Kidney tubule cell (primary cell): ENCODE data around the gene SLC7A11.

Experiments used
- DNase-seq: peaks from one replicate; pipeline ENCODE4 v3.0.0-alpha.2; 2018; ENCODE audit warnings: low spot score

The SLC7A11 gene

DNA sequence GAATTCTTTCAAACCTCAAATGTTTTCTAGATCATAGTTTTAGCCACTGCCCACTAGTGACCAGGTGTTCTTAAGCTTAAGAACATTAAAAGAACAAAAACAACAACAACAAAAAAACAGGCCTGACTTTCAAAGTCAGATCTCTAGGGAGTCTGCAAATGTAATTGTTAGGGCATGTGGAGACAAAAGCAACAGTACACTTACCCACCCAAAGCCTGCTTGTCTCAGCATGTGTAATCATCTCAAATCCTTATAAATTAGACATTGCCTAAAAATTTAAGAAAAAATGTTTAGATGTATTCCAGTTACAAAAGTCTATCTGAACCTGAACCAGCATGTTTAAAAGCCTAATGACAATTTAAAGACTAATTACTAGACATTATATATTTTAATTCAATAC is 79.9 kb downstream of the SLC7A11 start:
- DNase-seq = no peak

DNA sequence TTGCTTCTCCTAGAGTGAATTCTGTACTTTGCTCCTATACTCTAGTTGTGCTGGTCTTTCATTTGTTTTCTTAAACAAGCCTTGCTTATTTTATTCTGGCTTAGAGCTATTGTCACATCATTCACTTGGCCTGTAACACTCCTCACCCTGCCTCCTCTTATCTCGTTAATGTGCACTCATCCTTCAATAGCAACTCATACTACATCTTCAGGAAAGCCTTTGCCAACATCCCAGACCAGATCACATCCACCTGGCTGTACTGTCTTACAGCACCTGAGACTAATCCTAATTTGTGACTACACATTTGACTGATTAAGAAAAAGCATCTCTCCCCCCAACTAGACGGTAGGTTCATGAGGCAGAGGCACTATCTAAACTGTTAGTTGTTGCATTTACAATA is 80.8 kb downstream of the SLC7A11 start:
- DNase-seq = no peak

DNA sequence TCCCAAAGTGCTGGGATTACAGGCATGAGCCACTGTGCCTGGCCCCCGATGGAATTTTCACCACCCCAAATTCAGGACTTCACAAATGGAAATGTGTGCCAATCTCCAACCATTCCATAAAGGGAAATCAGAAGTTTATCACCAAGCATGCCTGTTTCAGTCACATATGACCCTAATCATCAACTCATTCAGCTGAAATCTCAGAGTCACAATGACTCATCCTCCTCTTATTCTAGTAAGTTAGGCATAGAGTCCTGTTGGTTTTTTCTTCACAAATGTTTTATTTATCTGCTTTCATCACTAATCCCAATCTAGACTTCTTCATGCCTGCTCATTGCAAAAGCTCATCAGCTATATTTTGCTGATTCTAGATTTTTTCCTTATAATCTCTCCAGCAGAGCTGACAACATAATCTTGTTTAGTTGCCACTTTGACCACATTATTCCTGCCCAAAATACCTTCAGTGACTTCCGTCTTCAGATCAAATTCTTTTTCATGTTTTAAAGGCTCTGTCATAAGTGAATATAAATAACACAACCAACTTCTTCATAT is 83.3 kb downstream of the SLC7A11 start:
- DNase-seq = peak; percentile 70

DNA sequence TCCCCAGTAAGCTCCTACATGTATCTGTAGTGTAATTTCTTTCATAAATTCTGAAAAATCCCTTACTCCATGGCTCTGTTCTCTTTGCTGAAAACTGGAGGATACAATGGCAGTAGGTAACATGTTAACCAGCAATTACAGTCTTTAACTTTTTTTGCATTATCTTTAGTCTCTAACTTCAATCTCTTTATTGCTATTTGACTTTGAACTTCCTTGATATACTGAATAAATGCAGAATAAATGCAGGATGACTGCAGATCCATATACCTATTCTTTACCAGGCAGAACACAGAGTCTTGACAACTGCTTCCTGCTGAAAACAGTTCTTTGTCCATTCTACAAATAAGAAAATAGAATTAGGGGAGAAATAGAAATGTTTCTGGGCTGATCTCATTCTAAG is 101.3 kb downstream of the SLC7A11 start:
- DNase-seq = no peak

DNA sequence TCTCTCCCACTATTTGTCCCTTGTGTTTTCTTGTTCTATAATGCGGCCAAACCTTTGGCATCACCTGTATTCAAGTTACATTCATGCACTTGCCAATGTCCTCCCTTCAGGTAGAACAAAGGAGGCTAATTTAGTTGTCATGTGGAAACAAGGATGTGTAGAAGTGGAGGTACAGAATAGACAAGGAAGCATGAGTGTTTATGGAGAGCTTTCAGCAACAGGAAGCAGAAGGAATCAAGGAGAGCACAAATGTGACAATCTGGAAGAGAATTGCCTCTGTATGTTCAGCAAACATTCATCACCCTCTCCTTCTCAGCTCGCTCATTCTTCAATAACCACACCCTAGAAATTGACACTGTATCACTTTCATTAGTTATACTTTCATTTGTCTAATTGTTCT is 103.4 kb downstream of the SLC7A11 start:
- DNase-seq = no peak

DNA sequence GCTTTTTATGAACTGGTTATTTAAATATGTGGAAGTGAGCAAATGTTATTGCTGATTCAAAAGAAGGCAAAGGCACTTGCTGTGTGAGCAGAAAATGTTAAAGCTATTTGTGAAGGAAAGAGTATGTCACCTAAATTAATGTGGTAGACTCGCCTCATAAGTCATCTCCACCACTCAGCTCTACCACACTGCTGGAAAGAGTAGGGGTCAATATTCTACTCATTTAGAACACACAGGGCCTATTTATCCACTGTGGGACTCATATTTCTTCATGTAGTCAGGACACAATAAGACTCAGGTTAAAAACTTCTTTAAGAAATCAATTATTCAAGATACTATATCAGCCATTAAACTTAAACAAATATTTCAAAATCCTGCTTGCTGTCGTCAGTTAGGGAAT is 106.5 kb downstream of the SLC7A11 start:
- DNase-seq = no peak

DNA sequence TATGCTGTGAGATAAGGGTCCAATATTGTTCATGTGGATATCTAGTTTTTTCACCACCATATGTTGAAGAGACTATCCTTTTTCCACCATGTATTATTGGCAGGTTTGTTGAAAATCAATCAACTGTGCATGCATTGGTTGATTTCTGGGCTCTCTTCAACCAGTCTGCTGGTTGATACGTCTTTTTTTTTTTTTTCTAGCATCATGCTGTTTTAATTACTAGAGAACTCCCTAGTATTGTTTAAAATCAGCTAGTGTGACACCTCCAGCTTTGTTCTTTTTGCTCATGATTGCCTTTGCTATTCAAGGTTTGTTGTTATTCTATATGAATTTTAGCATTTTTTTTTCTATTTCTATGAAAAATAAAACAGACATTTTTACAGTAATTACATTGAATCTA is 123.9 kb downstream of the SLC7A11 start:
- DNase-seq = no peak

DNA sequence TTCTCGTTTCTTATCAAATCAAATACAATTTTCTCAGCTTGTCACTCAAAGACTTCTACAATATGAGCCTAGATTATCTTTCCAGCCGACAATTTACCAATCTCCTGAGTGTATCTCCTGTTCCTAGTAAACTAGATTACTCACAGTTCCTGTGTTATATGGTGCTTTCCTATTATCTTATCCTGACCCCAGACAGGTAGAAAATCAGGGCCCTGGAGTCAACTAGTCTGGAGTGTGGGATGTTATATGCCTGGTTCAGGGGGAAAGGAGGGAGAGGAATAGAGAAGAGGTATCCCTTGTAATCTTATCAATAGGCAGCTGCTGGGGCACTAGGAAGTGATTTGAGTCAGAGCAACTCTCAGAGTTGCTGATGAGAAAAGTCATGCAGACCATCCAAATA is 127.1 kb downstream of the SLC7A11 start:
- no peak for DNase-seq

DNA sequence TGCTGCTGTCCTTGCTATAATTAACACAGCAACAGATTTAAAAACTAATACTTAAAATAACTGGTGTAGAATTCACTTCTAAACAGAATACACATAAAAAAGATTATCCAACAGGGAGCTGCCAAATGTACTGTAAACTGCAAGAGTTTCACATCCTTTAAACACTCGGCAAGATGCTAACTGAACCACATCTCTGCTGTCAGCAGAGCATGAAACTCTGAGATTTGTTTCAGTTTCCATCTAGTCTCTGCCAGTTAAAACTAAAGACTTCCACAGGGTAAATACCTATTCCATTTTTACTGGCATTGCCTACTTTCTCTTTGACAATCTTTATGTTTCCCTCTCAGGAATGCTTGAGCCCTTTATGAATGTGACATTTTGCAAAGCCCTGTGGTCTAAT is 127.7 kb downstream of the SLC7A11 start:
- peak; percentile 19 for DNase-seq
